Measurements from ENCODE around the gene BRCC3. TPM values are rescaled to one million over a fixed set of nuclear protein-coding genes. Genes with fewer than 3 reads are reported as not detected.

The BRCC3 gene
- total and polyA plus RNA-seq, 4 donors: 7.8 to 12.2 (median 10.1) TPM

DNA sequence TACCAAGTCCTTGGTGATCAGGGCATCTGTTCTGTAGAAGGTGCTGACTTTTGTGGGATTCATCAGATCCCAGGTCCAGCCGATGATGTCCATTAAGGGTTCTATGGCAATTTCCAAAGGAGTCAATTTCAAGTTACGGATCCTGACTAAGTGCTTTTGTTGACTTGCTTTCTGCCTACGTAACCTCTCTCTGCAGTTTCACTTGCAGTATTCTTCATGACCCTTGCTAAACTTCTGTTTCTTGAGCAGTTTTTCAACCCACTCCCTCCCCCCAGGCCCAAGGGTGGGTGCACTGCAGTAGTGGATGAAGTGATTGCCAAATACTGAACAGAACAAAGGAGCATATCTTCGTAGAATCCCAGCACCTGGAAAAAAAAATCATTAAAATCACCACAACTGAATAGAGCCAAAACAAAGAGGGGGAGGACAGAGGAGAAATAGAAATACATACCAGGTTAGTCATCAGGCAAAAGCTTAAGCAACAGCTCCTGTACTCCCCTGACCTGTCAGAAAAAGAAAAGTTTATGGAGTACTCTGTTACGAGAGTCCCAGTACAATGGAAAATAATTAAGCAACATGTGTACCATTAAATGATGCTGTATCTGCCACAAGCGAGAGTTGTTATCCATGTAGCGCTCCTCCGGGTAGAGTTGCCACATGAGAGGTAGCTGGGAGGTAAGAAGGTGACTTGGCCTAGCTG is 6.1 kb upstream of the BRCC3 start:
- Histone ChIP-seq H3K9me3 (ENCODE audit: control insufficient read depth in 4 of 4, low read length in 3 of 4) (no peaks in the 10 kb centered on the region), H3K27ac (ENCODE audit: low read depth in 1 of 2, low read length in 2 of 2) (peak overlapping the region; percentile 34 to 62), H3K4me1 (ENCODE audit: control insufficient read depth in 4 of 4, insufficient read depth in 4 of 4, low read length in 3 of 4) (peaks cover 0 to 7% (median 3%) of the 10 kb centered on the region in 4 donors), H3K36me3 (ENCODE audit: control insufficient read depth in 4 of 4, insufficient read depth in 3 of 4, low read depth in 1 of 4, low read length in 3 of 4) (peaks cover 0 to 5% (median 0%) of the 10 kb centered on the region in 4 donors), H3K27me3 (ENCODE audit: control insufficient read depth in 4 of 4, insufficient read depth in 4 of 4, low read length in 3 of 4) (no peaks in the 10 kb centered on the region), H3K4me3 (ENCODE audit: low read depth in 1 of 3, low read length in 3 of 3) (no peak overlapping the region), H3K9ac (ENCODE audit: low read depth in 1 of 2, low read length in 2 of 2) (no peak overlapping the region)
- no peak for DNase-seq (ENCODE audit: low spot score)
- no peak for TF ChIP-seq GABPA (IDR thresholded peaks at IDR 0.05 in 1 of 2, conservative IDR thresholded peaks at IDR 0.05 in 1 of 2)
- TF ChIP-seq SP1 (IDR thresholded peaks at IDR 0.05): peak; percentile 23
- TF ChIP-seq NR2F2 (IDR thresholded peaks at IDR 0.05): no peak
- TF ChIP-seq, protein P1, sequence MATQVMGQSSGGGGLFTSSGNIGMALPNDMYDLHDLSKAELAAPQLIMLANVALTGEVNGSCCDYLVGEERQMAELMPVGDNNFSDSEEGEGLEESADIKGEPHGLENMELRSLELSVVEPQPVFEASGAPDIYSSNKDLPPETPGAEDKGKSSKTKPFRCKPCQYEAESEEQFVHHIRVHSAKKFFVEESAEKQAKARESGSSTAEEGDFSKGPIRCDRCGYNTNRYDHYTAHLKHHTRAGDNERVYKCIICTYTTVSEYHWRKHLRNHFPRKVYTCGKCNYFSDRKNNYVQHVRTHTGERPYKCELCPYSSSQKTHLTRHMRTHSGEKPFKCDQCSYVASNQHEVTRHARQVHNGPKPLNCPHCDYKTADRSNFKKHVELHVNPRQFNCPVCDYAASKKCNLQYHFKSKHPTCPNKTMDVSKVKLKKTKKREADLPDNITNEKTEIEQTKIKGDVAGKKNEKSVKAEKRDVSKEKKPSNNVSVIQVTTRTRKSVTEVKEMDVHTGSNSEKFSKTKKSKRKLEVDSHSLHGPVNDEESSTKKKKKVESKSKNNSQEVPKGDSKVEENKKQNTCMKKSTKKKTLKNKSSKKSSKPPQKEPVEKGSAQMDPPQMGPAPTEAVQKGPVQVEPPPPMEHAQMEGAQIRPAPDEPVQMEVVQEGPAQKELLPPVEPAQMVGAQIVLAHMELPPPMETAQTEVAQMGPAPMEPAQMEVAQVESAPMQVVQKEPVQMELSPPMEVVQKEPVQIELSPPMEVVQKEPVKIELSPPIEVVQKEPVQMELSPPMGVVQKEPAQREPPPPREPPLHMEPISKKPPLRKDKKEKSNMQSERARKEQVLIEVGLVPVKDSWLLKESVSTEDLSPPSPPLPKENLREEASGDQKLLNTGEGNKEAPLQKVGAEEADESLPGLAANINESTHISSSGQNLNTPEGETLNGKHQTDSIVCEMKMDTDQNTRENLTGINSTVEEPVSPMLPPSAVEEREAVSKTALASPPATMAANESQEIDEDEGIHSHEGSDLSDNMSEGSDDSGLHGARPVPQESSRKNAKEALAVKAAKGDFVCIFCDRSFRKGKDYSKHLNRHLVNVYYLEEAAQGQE (IDR thresholded peaks at IDR 0.05): no peak
- peak; percentile 32 to 75 for TF ChIP-seq RXRA (IDR thresholded peaks at IDR 0.05)
- TF ChIP-seq, protein P2, sequence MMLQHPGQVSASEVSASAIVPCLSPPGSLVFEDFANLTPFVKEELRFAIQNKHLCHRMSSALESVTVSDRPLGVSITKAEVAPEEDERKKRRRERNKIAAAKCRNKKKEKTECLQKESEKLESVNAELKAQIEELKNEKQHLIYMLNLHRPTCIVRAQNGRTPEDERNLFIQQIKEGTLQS (IDR thresholded peaks at IDR 0.05): no peak
- TF ChIP-seq JUND (IDR thresholded peaks at IDR 0.05): peak; percentile 40 to 51
- peak in 1 of 2 donors; percentile 31 for TF ChIP-seq HNF4A (conservative IDR thresholded peaks at IDR 0.05)
- TF ChIP-seq, protein P3, sequence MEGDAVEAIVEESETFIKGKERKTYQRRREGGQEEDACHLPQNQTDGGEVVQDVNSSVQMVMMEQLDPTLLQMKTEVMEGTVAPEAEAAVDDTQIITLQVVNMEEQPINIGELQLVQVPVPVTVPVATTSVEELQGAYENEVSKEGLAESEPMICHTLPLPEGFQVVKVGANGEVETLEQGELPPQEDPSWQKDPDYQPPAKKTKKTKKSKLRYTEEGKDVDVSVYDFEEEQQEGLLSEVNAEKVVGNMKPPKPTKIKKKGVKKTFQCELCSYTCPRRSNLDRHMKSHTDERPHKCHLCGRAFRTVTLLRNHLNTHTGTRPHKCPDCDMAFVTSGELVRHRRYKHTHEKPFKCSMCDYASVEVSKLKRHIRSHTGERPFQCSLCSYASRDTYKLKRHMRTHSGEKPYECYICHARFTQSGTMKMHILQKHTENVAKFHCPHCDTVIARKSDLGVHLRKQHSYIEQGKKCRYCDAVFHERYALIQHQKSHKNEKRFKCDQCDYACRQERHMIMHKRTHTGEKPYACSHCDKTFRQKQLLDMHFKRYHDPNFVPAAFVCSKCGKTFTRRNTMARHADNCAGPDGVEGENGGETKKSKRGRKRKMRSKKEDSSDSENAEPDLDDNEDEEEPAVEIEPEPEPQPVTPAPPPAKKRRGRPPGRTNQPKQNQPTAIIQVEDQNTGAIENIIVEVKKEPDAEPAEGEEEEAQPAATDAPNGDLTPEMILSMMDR (IDR thresholded peaks at IDR 0.05; ENCODE audit: low read depth, low read length, missing input control): no peak
- TF ChIP-seq HNF4G (IDR thresholded peaks at IDR 0.05): no peak
- TF ChIP-seq EGR1 (IDR thresholded peaks at IDR 0.05; ENCODE audit: low read depth in 2 of 2): peak in 1 of 2 donors; percentile 53
- WGBS: 76% methylated on average over 8 of the region's 8 CpGs

DNA sequence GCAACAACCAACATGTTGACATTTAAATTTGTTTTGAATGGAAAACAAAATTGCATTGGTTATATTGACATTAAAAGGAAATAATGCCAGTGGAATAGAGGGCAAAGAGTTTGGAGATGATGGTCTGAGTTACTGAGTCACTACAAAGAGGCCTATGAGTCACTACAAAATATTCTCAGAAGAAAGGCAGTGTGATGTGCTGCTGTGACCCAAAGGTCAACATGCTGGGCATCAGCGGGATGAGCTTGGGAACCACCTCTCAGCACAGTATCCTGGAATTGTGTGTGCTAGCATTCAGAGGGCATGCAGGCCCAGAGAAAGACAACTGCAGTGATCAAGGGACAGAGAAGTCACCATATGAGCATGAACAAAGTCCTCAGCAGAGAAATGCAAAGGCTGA is 3.1 kb upstream of the BRCC3 start:
- Histone ChIP-seq H3K9ac (ENCODE audit: low read depth in 1 of 2, low read length in 2 of 2) (no peak overlapping the region), H3K27me3 (ENCODE audit: control insufficient read depth in 4 of 4, insufficient read depth in 4 of 4, low read length in 3 of 4) (no peaks in the 10 kb centered on the region), H3K9me3 (ENCODE audit: control insufficient read depth in 4 of 4, low read length in 3 of 4) (no peaks in the 10 kb centered on the region), H3K4me1 (ENCODE audit: control insufficient read depth in 4 of 4, insufficient read depth in 4 of 4, low read length in 3 of 4) (peaks cover 3 to 8% (median 6%) of the 10 kb centered on the region in 4 donors), H3K27ac (ENCODE audit: low read depth in 1 of 2, low read length in 2 of 2) (peak overlapping the region in 1 of 2 donors; percentile 28), H3K4me3 (ENCODE audit: low read depth in 1 of 3, low read length in 3 of 3) (no peak overlapping the region), H3K36me3 (ENCODE audit: control insufficient read depth in 4 of 4, insufficient read depth in 3 of 4, low read depth in 1 of 4, low read length in 3 of 4) (no peaks in the 10 kb centered on the region)
- DNase-seq (ENCODE audit: low spot score): no peak
- WGBS: 38% methylated on average over 1 of the region's 1 CpG
- TF ChIP-seq, protein P1 (IDR thresholded peaks at IDR 0.05): no peak
- peak in 1 of 2 donors; percentile 30 for TF ChIP-seq HNF4A (conservative IDR thresholded peaks at IDR 0.05)
- peak in 1 of 2 donors; percentile 29 for TF ChIP-seq RXRA (IDR thresholded peaks at IDR 0.05)
- TF ChIP-seq, protein P3 (IDR thresholded peaks at IDR 0.05; ENCODE audit: low read depth, low read length, missing input control): no peak
- TF ChIP-seq JUND (IDR thresholded peaks at IDR 0.05): peak in 1 of 2 donors; percentile 17
- TF ChIP-seq FOXA1 (IDR thresholded peaks at IDR 0.05): no peak
- TF ChIP-seq, protein P4, sequence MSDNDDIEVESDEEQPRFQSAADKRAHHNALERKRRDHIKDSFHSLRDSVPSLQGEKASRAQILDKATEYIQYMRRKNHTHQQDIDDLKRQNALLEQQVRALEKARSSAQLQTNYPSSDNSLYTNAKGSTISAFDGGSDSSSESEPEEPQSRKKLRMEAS (IDR thresholded peaks at IDR 0.05): no peak
- TF ChIP-seq NR2F2 (IDR thresholded peaks at IDR 0.05): no peak
- TF ChIP-seq, protein P2 (IDR thresholded peaks at IDR 0.05): no peak
- no peak for TF ChIP-seq HNF4G (IDR thresholded peaks at IDR 0.05)
- no peak for TF ChIP-seq GABPA (IDR thresholded peaks at IDR 0.05 in 1 of 2, conservative IDR thresholded peaks at IDR 0.05 in 1 of 2)
- TF ChIP-seq TAF1 (conservative IDR thresholded peaks at IDR 0.05): no peak
- no peak for TF ChIP-seq YY1 (IDR thresholded peaks at IDR 0.05)
- TF ChIP-seq EGR1 (IDR thresholded peaks at IDR 0.05; ENCODE audit: low read depth in 2 of 2): no peak
- no peak for TF ChIP-seq RAD21 (IDR thresholded peaks at IDR 0.05)

Data from liver (tissue), 9 donors.